ENCODE data around the gene POFUT1. TPM values are rescaled to one million over a fixed set of nuclear protein-coding genes. Genes with fewer than 3 reads are reported as not detected.

The POFUT1 gene
- total and polyA plus RNA-seq, 2 donors (not counting 3 experiments of a cell fraction or from before 2014, with no cell fraction given): 29.0 to 51.4 TPM

GRCh38 chr20:32227306-32227705, 19.6 kb downstream of the POFUT1 start:
- CTCF ChIA-PET: interaction anchor here (0.8 kb wide), 1 partner anchor 10 kb away, joined by 3 read pairs; no protein-coding TSS in a partner anchor
- TF ChIP-seq POLR2A (IDR thresholded peaks at IDR 0.05; ENCODE audit: low read depth, low read length) (no peak), CTCF (IDR thresholded peaks at IDR 0.05; ENCODE audit: extremely low read depth in 1 of 2, insufficient read depth in 1 of 2, low read depth in 1 of 2, low read length in 2 of 2) (no peak), MYC (IDR thresholded peaks at IDR 0.05; ENCODE audit: low read depth, low read length) (no peak), EZH2 (IDR thresholded peaks at IDR 0.05; ENCODE audit: borderline replicate concordance, low read depth, low read length, severe bottlenecking) (no peak), MAX (IDR thresholded peaks at IDR 0.05; ENCODE audit: insufficient read depth, insufficient read length) (no peak), GATA2 (IDR thresholded peaks at IDR 0.05; ENCODE audit: insufficient read depth, insufficient read length, low read depth, low read length) (no peak), JUN (IDR thresholded peaks at IDR 0.05; ENCODE audit: borderline replicate concordance, insufficient read depth, insufficient read length, low read depth) (no peak), FOS (IDR thresholded peaks at IDR 0.05; ENCODE audit: borderline replicate concordance, insufficient read depth, low read length) (no peak), POLR2AphosphoS5 (IDR thresholded peaks at IDR 0.05; ENCODE audit: insufficient read depth, low read depth, low read length) (no peak)
- no peaks in the 10 kb centered on the region for H3K79me2 ChIP-seq (ENCODE audit: control insufficient read depth, insufficient read depth, low read length)
- FAIRE-seq (no peak), DNase-seq (ENCODE audit: low read depth, low spot score) (no peak)
- no peak overlapping the region for H3K27ac ChIP-seq (ENCODE audit: insufficient read depth, low read depth, low read length)
- no peak overlapping the region for H3K4me3 ChIP-seq (replicated peaks in 1 of 3; ENCODE audit: insufficient read depth in 1 of 3, low read depth in 1 of 3, low read length in 3 of 3)
- peaks cover 0 to 27% of the 10 kb centered on the region in 2 experiments for H3K36me3 ChIP-seq (ENCODE audit: control insufficient read depth in 2 of 2, extremely low read depth in 1 of 2, insufficient read depth in 2 of 2, low read length in 2 of 2)
- H3K9me1 ChIP-seq (replicated peaks; ENCODE audit: control insufficient read depth, extremely low read depth, insufficient read depth, low read length): no peaks in the 10 kb centered on the region
- intact Hi-C loops (cut with micrococcal nuclease): no loop called here
- H3K9me3 ChIP-seq (replicated peaks; ENCODE audit: control insufficient read depth, insufficient read depth, low read length): no peaks in the 10 kb centered on the region
- POLR2A ChIA-PET: no interaction called here
- no peaks in the 10 kb centered on the region for H4K20me1 ChIP-seq (replicated peaks; ENCODE audit: control insufficient read depth, extremely low read depth, insufficient read depth, low read length)
- H3K9ac ChIP-seq (replicated peaks; ENCODE audit: extremely low read depth, insufficient read depth, low read length): no peak overlapping the region
- no peak overlapping the region for H2AFZ ChIP-seq (ENCODE audit: low read depth, low read length)
- H3K27me3 ChIP-seq (ENCODE audit: control insufficient read depth in 2 of 2, insufficient read depth in 2 of 2, low read length in 2 of 2): no peaks in the 10 kb centered on the region
- H3K4me2 ChIP-seq (ENCODE audit: insufficient read depth, low read length): no peak overlapping the region
- dilution Hi-C loops (cut with MboI; ENCODE audit: extremely low pct_ligation_motif_present, low sequenced_read_pairs): no loop called here
- no TSS peak for BruUV-seq (replicated peaks)
- H3K4me1 ChIP-seq (ENCODE audit: control insufficient read depth, extremely low read depth, insufficient read depth, low read length): no peaks in the 10 kb centered on the region
